H1 (cell line): ENCODE measurements around the gene RBMS1. TPM values are rescaled to one million over a fixed set of nuclear protein-coding genes. Genes with fewer than 3 reads are reported as not detected.

Experiments
- CTCF ChIA-PET: fragments of 300-600 bp; sonication (Branson Sonifier 250); formaldehyde crosslinking; loops from one replicate; lab custom pipeline; 2021; ENCODE audit not compliant: partially characterized antibody; lab: Charles Lee
- POLR2A ChIA-PET: fragments of 300-600 bp; sonication (Branson Sonifier 250); formaldehyde crosslinking; loops from one replicate; lab custom pipeline; 2021; ENCODE audit warnings: inconsistent platforms; ENCODE audit not compliant: partially characterized antibody; lab: Charles Lee
- DNase-seq, 2 experiments: peaks; one replicate each; pipeline versions ENCODE4 v3.0.0 to v3.0.0-alpha.2; 2010 to 2022; ENCODE audit warnings: low spot score in 2 of 2, low read depth in 1 of 2, mixed read lengths in 1 of 2
- FAIRE-seq: peaks from 2 replicates; lab custom pipeline; 2011; peaks lifted over from hg19 to GRCh38; lab: Jason Lieb, UNC
- H2AFZ ChIP-seq: 2 replicates; pipeline ENCODE4 v1.8.1; 2012; ENCODE audit warnings: low read length, inconsistent platforms
- H2AK5ac ChIP-seq: 2 replicates; pipeline ENCODE4 v1.6.1; 2013; ENCODE audit warnings: low read depth, low read length
- H2BK120ac ChIP-seq: replicated peaks from 2 replicates; pipeline ENCODE3; 2013; ENCODE audit warnings: low read depth, low read length, inconsistent platforms
- H2BK12ac ChIP-seq: 2 replicates; pipeline ENCODE4 v1.6.1; 2013; ENCODE audit warnings: low read depth, low read length
- H2BK15ac ChIP-seq: 2 replicates; pipeline ENCODE4 v1.6.1; 2013; ENCODE audit warnings: low read length
- H2BK20ac ChIP-seq: 2 replicates; pipeline ENCODE4 v1.6.1; 2013; ENCODE audit warnings: low read length
- H2BK5ac ChIP-seq: 2 replicates; pipeline ENCODE4 v1.6.1; 2013; ENCODE audit warnings: low read depth, low read length
- H3K14ac ChIP-seq: 2 replicates; pipeline ENCODE4 v1.6.1; 2013; ENCODE audit warnings: inconsistent platforms; ENCODE audit not compliant: insufficient read length
- H3K18ac ChIP-seq: 2 replicates; pipeline ENCODE4 v1.6.1; 2013; ENCODE audit warnings: low read length; ENCODE audit errors: extremely low read depth
- H3K23ac ChIP-seq: 2 replicates; pipeline ENCODE4 v1.6.1; 2013; ENCODE audit warnings: inconsistent platforms; ENCODE audit not compliant: insufficient read length
- H3K23me2 ChIP-seq: 2 replicates; pipeline ENCODE4 v1.6.1; 2013; ENCODE audit warnings: low read depth, low read length
- H3K27ac ChIP-seq: 2 replicates; pipeline ENCODE4 v1.6.1; 2011; ENCODE audit warnings: low read depth, low read length, inconsistent platforms
- H3K27me3 ChIP-seq, 4 experiments: replicated peaks in 1 of 4; 1 replicate in 1 of 4; 2 replicates in 3 of 4; pipeline versions ENCODE4 v1.6.1 to v1.8.1; 2011 to 2013; ENCODE audit warnings: low read length in 3 of 4, mild to moderate bottlenecking in 3 of 4, inconsistent platforms in 2 of 4, mixed read lengths in 2 of 4, moderate library complexity in 1 of 4; ENCODE audit not compliant: control insufficient read depth in 3 of 4, insufficient read depth in 3 of 4; ENCODE audit errors: extremely low read depth in 1 of 4
- H3K36me3 ChIP-seq, 4 experiments: 2 replicates each; pipeline versions ENCODE4 v1.6.1 to v1.8.1; 2011 to 2013; ENCODE audit warnings: mild to moderate bottlenecking in 4 of 4, low read length in 3 of 4, moderate library complexity in 2 of 4, control low read depth in 1 of 4, inconsistent platforms in 1 of 4; ENCODE audit not compliant: insufficient read depth in 4 of 4, control insufficient read depth in 2 of 4
- H3K4ac ChIP-seq: replicated peaks from 2 replicates; pipeline ENCODE3; 2013; ENCODE audit warnings: low read length, low read depth, mixed read lengths, inconsistent platforms; ENCODE audit not compliant: insufficient read length
- H3K4me1 ChIP-seq, 4 experiments: replicated peaks in 1 of 4; 1 replicate in 1 of 4; 2 replicates in 3 of 4; pipeline versions ENCODE4 v1.6.1 to v1.8.1; 2011 to 2013; ENCODE audit warnings: low read length in 3 of 4, inconsistent platforms in 2 of 4, mixed read lengths in 1 of 4; ENCODE audit not compliant: insufficient read depth in 4 of 4, control insufficient read depth in 3 of 4
- H3K4me2 ChIP-seq, 2 experiments: 2 replicates each; pipeline versions ENCODE4 v1.6.1 to v1.8.1; 2011 to 2013; ENCODE audit warnings: low read depth in 2 of 2, low read length in 2 of 2, control low read depth in 1 of 2, inconsistent platforms in 1 of 2, mild to moderate bottlenecking in 1 of 2; ENCODE audit not compliant: insufficient read depth in 1 of 2
- H3K4me3 ChIP-seq, 4 experiments: fragments of 200-600, 300-600 bp in 1 of 4; sonication (generic), shearing (Covaris generic), sonication (Bioruptor Twin) in 1 of 4; 2 replicates each; pipeline versions ENCODE4 v1.5.1 to v1.8.1; 2011 to 2016; ENCODE audit warnings: low read length in 4 of 4, low read depth in 3 of 4, control low read depth in 2 of 4, inconsistent platforms in 2 of 4, mild to moderate bottlenecking in 2 of 4, mixed read lengths in 1 of 4, moderate library complexity in 1 of 4; ENCODE audit not compliant: insufficient read depth in 2 of 4; ENCODE audit errors: extremely low read depth in 1 of 4
- H3K56ac ChIP-seq: replicated peaks from 2 replicates; pipeline ENCODE3; 2013; ENCODE audit warnings: low read depth, mild to moderate bottlenecking, mixed read lengths, low read length, inconsistent platforms; ENCODE audit not compliant: insufficient read length
- H3K79me1 ChIP-seq: 2 replicates; pipeline ENCODE4 v1.6.1; 2013; ENCODE audit warnings: low read depth, low read length, control low read depth
- H3K79me2 ChIP-seq, 2 experiments: 2 replicates each; pipeline versions ENCODE4 v1.6.1 to v1.8.1; 2012 to 2013; ENCODE audit warnings: low read length in 2 of 2, mild to moderate bottlenecking in 2 of 2, inconsistent platforms in 1 of 2; ENCODE audit not compliant: insufficient read depth in 2 of 2, control insufficient read depth in 1 of 2
- H3K9ac ChIP-seq, 4 experiments: replicated peaks in 1 of 4; 1 replicate in 1 of 4; 2 replicates in 3 of 4; pipeline versions ENCODE4 v1.6.1 to v1.8.1; 2011 to 2013; ENCODE audit warnings: low read depth in 3 of 4, low read length in 3 of 4, control low read depth in 2 of 4, mild to moderate bottlenecking in 2 of 4, moderate library complexity in 2 of 4, inconsistent platforms in 1 of 4; ENCODE audit errors: extremely low read depth in 1 of 4
- H3K9me3 ChIP-seq, 2 experiments: 2 replicates each; pipeline versions ENCODE4 v1.6.1 to v1.8.1; 2012 to 2013; ENCODE audit warnings: mild to moderate bottlenecking in 2 of 2, moderate library complexity in 2 of 2, control low read depth in 1 of 2, inconsistent platforms in 1 of 2, low read depth in 1 of 2, low read length in 1 of 2, mixed read lengths in 1 of 2; ENCODE audit not compliant: insufficient read depth in 2 of 2
- H4K20me1 ChIP-seq, 2 experiments: replicated peaks in 1 of 2; 2 replicates each; pipeline versions ENCODE3 to v1.8.1; 2011 to 2013; ENCODE audit warnings: inconsistent platforms in 2 of 2, low read length in 2 of 2, mild to moderate bottlenecking in 1 of 2; ENCODE audit not compliant: insufficient read depth in 2 of 2, control insufficient read depth in 1 of 2
- H4K5ac ChIP-seq: 2 replicates; pipeline ENCODE4 v1.6.1; 2013; ENCODE audit warnings: low read length, low read depth, mixed read lengths, inconsistent platforms; ENCODE audit not compliant: insufficient read length
- H4K8ac ChIP-seq: 2 replicates; pipeline ENCODE4 v1.8.0; 2013; ENCODE audit warnings: mild to moderate bottlenecking, moderate library complexity, low read length, inconsistent platforms; ENCODE audit not compliant: insufficient read depth; ENCODE audit errors: extremely low read depth
- H4K91ac ChIP-seq: replicated peaks from 2 replicates; pipeline ENCODE3; 2013; ENCODE audit warnings: low read length, mixed read lengths, inconsistent platforms; ENCODE audit not compliant: insufficient read length
- ASH2L ChIP-seq: fragments of 200-600, 300-600 bp; sonication (generic); IDR thresholded peaks from one replicate; pipeline ENCODE4 v1.7.1; 2017; ENCODE audit warnings: low read length
- ATF2 ChIP-seq: IDR thresholded peaks from 2 replicates; pipeline ENCODE4 v1.6.1; 2012; ENCODE audit warnings: low read length, inconsistent platforms
- CBX5 ChIP-seq: fragments of 300-800, 300-1000 bp; sonication (generic); IDR thresholded peaks from 2 replicates; pipeline ENCODE4 v1.7.1; 2016; ENCODE audit warnings: antibody characterized with exemption, low read length, low read depth
- CTBP2 ChIP-seq: IDR thresholded peaks from 2 replicates; pipeline ENCODE4 v1.7.0; 2011; ENCODE audit warnings: borderline replicate concordance, mild to moderate bottlenecking, moderate library complexity, mixed read lengths, low read length; ENCODE audit not compliant: insufficient read depth, insufficient read length
- WGBS, 2 experiments: shearing (Covaris generic) in 1 of 2; methylation state at CpG; one replicate each; pipeline versions ENCODE4 v1.1.6 to v1.1.7; 2013 to 2015; ENCODE audit warnings: low lambda C conversion rate in 2 of 2, mixed read lengths in 2 of 2, inconsistent platforms in 1 of 2, low coverage in 1 of 2, missing lambda C conversion rate in 1 of 2; ENCODE audit not compliant: insufficient replicate concordance in 2 of 2, insufficient coverage in 1 of 2, insufficient read length in 1 of 2; ENCODE audit errors: extremely low coverage in 1 of 2, missing lambda C conversion rate in 1 of 2; 5-methylcytosine and 5-hydroxymethylcytosine counted together
- polyA plus RNA-seq, 7 experiments: library from polyadenylated mRNA; depleted of rRNA in 3 of 7; stranded (reverse) in 5 of 7; unstranded in 2 of 7; fragments of >200 nt in 5 of 7; fragments of 200-250 nt in 2 of 7; gene quantifications; 1 replicate in 5 of 7; 2 replicates in 1 of 7; 4 replicates in 1 of 7; pipeline versions ENCODE4 v1.2.1 to v1.2.3, GENCODE V29; 2011 to 2013; ENCODE audit warnings: missing spikeins in 2 of 7, mixed read lengths in 2 of 7
- total RNA-seq: library from RNA; stranded (reverse); fragmentation: NEBNext Ultra II Directional; extraction: Animal tissue kit (Norgen Biotek cat#: 25700); gene quantifications from 2 replicates; pipeline ENCODE4 v1.2.1, GENCODE V29; 2021

RBMS1 gene
- total and polyA plus RNA-seq, 2 of the 8 experiments (the other 6 are each of a cell fraction or from before 2014, with no cell fraction given) = 53.7 to 60.0 TPM

DNA sequence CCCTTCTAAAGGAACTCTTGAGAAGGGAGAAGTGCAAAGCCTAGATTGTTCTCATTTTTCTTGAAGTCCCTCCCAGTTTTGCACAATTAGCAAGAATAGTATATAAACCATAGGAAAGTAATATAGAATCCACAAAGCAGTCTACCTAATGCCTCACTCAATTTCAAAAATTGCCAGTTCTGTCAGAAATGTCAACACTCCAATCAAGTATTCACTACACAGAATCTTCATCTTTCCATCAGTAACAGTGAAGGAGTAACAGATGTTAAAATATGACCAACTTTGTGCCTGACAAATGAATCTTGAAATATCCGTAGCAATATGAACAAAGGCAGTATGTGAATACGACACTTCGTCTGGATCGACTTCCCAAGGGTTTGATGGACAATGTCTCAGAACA, 56.3 kb downstream of the RBMS1 start:
- Histone ChIP-seq H3K23me2 (no peaks in the 10 kb centered on the region), H3K79me1 (no peaks in the 10 kb centered on the region), H4K8ac (no peak overlapping the region), H3K18ac (no peak overlapping the region), H3K4me2 (no peak overlapping the region), H2AK5ac (no peak overlapping the region), H2BK120ac (no peak overlapping the region), H3K27me3 (no peaks in the 10 kb centered on the region), H3K36me3 (peaks cover 0 to 7% (median 0%) of the 10 kb centered on the region in 4 experiments; a peak in 1 of 8 replicates), H3K14ac (no peak overlapping the region), H2BK5ac (no peak overlapping the region), H3K9me3 (peaks cover 0 to 14% of the 10 kb centered on the region in 2 experiments; a peak in 2 of 4 replicates), H3K9ac (peak overlapping the region in 1 of 4 experiments; percentile 34; a peak in 1 of 7 replicates), H4K5ac (no peak overlapping the region), H4K91ac (no peak overlapping the region), H3K23ac (no peak overlapping the region), H3K4me3 (no peak overlapping the region), H4K20me1 (no peaks in the 10 kb centered on the region), H3K27ac (no peak overlapping the region), H2BK20ac (no peak overlapping the region), H3K56ac (no peak overlapping the region), H2AFZ (no peak overlapping the region), H2BK12ac (no peak overlapping the region)
- FAIRE-seq = no peak
- POLR2A ChIA-PET = no interaction called here
- 93% methylated on average over 4 of the region's 4 CpGs; no CpG with 5 or more reads in 1 of the 2 experiments for WGBS, 2 experiments
- no peak for TF ChIP-seq CBX5
- no peak for TF ChIP-seq ATF2
- TF ChIP-seq ASH2L = no peak
- no peak for TF ChIP-seq CTBP2
- TF ChIP-seq, all 59 proteins: peak for 0
- no peak for DNase-seq
- H3K4ac ChIP-seq = no peak overlapping the region
- H2BK15ac ChIP-seq = no peak overlapping the region
- CTCF ChIA-PET = no interaction called here
- H3K79me2 ChIP-seq = peaks cover 0 to 9% of the 10 kb centered on the region in 2 experiments; a peak in 2 of 4 replicates
- no peaks in the 10 kb centered on the region for H3K4me1 ChIP-seq
